ENCODE data around the gene YLPM1. TPM values are rescaled to one million over a fixed set of nuclear protein-coding genes. Genes with fewer than 3 reads are reported as not detected.

The YLPM1 gene
- 100 to 1,000 TPM in 1 of 5 donors, 10 to 100 TPM in 4; 29.2 to 114 (median 70.4) TPM for total RNA-seq
- 10 to 100 TPM; 11.9 to 13.7 (median 12.5) TPM for polyA plus RNA-seq
- long read RNA-seq, donor 1, partial matches to known transcripts, result 0 of 2 reads
- long read RNA-seq, donor 1, other reads (novel, unspliced or antisense), result 0 of 2 reads
- long read RNA-seq, donor 2, partial matches to known transcripts, result 0 of 2 reads
- long read RNA-seq, donor 2, other reads (novel, unspliced or antisense), result 0 of 2 reads
- long read RNA-seq, donor 3, transcript YLPM1-204 (2 exons, 2,085 nt), result major isoform, 6 of 17 reads
- long read RNA-seq, donor 3, partial matches to known transcripts, result 11 of 17 reads
- long read RNA-seq, donor 3, other reads (novel, unspliced or antisense), result 0 of 17 reads
- long read RNA-seq, donor 4, result 0 reads
- long read RNA-seq, donor 5, partial matches to known transcripts, result 7 of 10 reads
- long read RNA-seq, donor 5, other reads (novel, unspliced or antisense), result 0 of 10 reads
- long read RNA-seq, donor 6, full-length matches to known transcripts, result 6 of 30 reads
- long read RNA-seq, donor 6, partial matches to known transcripts, result 24 of 30 reads
- long read RNA-seq, donor 6, other reads (novel, unspliced or antisense), result 0 of 30 reads
- long read RNA-seq, donor 7, transcript YLPM1-204 (2 exons, 2,085 nt), result major isoform, 5 of 5 reads
- long read RNA-seq, donor 7, partial matches to known transcripts, result 0 of 5 reads
- long read RNA-seq, donor 7, other reads (novel, unspliced or antisense), result 0 of 5 reads
- long read RNA-seq, donor 8, transcript YLPM1-204 (2 exons, 2,085 nt), result major isoform, 6 of 11 reads
- long read RNA-seq, donor 8, partial matches to known transcripts, result 5 of 11 reads
- long read RNA-seq, donor 8, other reads (novel, unspliced or antisense), result 0 of 11 reads
- long read RNA-seq, donor 9, partial matches to known transcripts, result 25 of 27 reads
- long read RNA-seq, donor 9, other reads (novel, unspliced or antisense), result 0 of 27 reads
- long read RNA-seq, donor 10, partial matches to known transcripts, result 0 of 1 reads
- long read RNA-seq, donor 10, other reads (novel, unspliced or antisense), result 0 of 1 reads

- H3K9me3 ChIP-seq, result no peaks in the 10 kb centered on the region
- DNase-seq, result peak; percentile 94 to 98
- WGBS, 5 donors, result 0 to 1% (median 0%) methylated on average over 42 to 76 of the region's 76 CpGs
- H3K27me3 ChIP-seq, result no peaks in the 10 kb centered on the region
- H3K27ac ChIP-seq, result peak within 1 kb of the TSS; percentile 93 to 96 (median 94)
- no peaks in the 10 kb centered on the region for H3K36me3 ChIP-seq
- peaks cover 21 to 52% (median 36%) of the 10 kb centered on the region in 4 donors for H3K4me1 ChIP-seq
- intact Hi-C loops (cut with DNase I; ENCODE audit: low total_unique reads), result no loop called here
- H3K4me3 ChIP-seq, result peak within 1 kb of the TSS; percentile 89 to 99 (median 98)
- TF ChIP-seq CTCF (IDR thresholded peaks at IDR 0.05) (peak in 4 of 7 experiments; percentile 9 to 78 (median 28)), EP300 (IDR thresholded peaks at IDR 0.05) (no peak), POLR2AphosphoS5 (IDR thresholded peaks at IDR 0.05) (peak; percentile 86 to 97 (median 88)), POLR2A (IDR thresholded peaks at IDR 0.05) (peak in 1 of 4 donors; percentile 61)
Measured at GRCh38 chr14:74762917-74763802, at the start of gene YLPM1. Gene YLPM1 (plus strand): TSS chr14:74763316. CDS start chr14:74763490, 174 bp downstream.

- Histone ChIP-seq H3K27ac (peak overlapping the region; percentile 83 to 90 (median 87)), H3K4me3 (peak overlapping the region; percentile 63 to 78 (median 76)), H3K9me3 (no peaks in the 10 kb centered on the region), H3K27me3 (no peaks in the 10 kb centered on the region), H3K36me3 (peaks cover 14 to 37% (median 32%) of the 10 kb centered on the region in 4 donors), H3K4me1 (peaks cover 22 to 52% (median 38%) of the 10 kb centered on the region in 4 donors)
- DNase-seq, result no peak
- intact Hi-C loops (cut with DNase I; ENCODE audit: low total_unique reads), result no loop called here
- TF ChIP-seq CTCF (IDR thresholded peaks at IDR 0.05) (peak in 1 of 7 experiments; percentile 3), POLR2A (IDR thresholded peaks at IDR 0.05) (no peak)
- WGBS, 5 donors, result 11 to 14% (median 12%) methylated on average over 6 of the region's 6 CpGs
Measured at GRCh38 chr14:74713395-74713735, 49.8 kb upstream of the YLPM1 start.

- H3K27ac ChIP-seq, result no peak overlapping the region
- peaks cover 26 to 100% (median 97%) of the 10 kb centered on the region in 4 donors for H3K36me3 ChIP-seq
- no peaks in the 10 kb centered on the region for H3K4me1 ChIP-seq
- intact Hi-C loops (cut with DNase I; ENCODE audit: low total_unique reads), result no loop called here
- no peaks in the 10 kb centered on the region for H3K9me3 ChIP-seq
- H3K4me3 ChIP-seq, result no peak overlapping the region
- DNase-seq, result no peak
- no peaks in the 10 kb centered on the region for H3K27me3 ChIP-seq
- no peak for TF ChIP-seq POLR2AphosphoS5 (IDR thresholded peaks at IDR 0.05)
- TF ChIP-seq CTCF (IDR thresholded peaks at IDR 0.05), result no peak
Measured at GRCh38 chr14:74720526-74720925, 42.6 kb upstream of the YLPM1 start.

All from stomach (tissue), 19 donors.